B cell (primary cell): ENCODE results near the gene MNAT1. TPM values are rescaled to one million over a fixed set of nuclear protein-coding genes. Genes with fewer than 3 reads are reported as not detected.

Experiments
- ATAC-seq: fragments of 200-7000 bp; cut with Tn5 transposase; one replicate; pipeline ENCODE4 v1.10.0; 2021; ENCODE audit warnings: low read depth, mild to moderate bottlenecking, moderate number of reproducible peaks, moderate library complexity
- CTCF ChIA-PET: fragments of 350-600 bp; sonication (Branson Sonifier 250); formaldehyde crosslinking; loops from one replicate; lab custom pipeline; 2021; ENCODE audit warnings: antibody characterized with exemption, inconsistent platforms; lab: Charles Lee
- POLR2A ChIA-PET: fragments of 350-600 bp; sonication (Branson Sonifier 250); formaldehyde crosslinking; loops from one replicate; lab custom pipeline; 2021; ENCODE audit warnings: antibody characterized with exemption; lab: Charles Lee
- DNase-seq: peaks from one replicate; pipeline ENCODE4 v3.0.0; 2013
- H2AFZ ChIP-seq: 2 replicates; pipeline ENCODE4 v1.6.1; 2012; ENCODE audit warnings: mild to moderate bottlenecking, low read depth, low read length; ENCODE audit not compliant: insufficient read depth, poor library complexity, severe bottlenecking
- H3K27ac ChIP-seq, 2 donors: 1 replicate in 1 of 2; 2 replicates in 1 of 2; pipeline ENCODE4 v1.5.1; 2012 to 2013; ENCODE audit warnings: low read length in 2 of 2, mild to moderate bottlenecking in 2 of 2, moderate library complexity in 1 of 2
- H3K27me3 ChIP-seq, 4 experiments: fragments of 200-600 bp in 1 of 4; sonication (generic) in 1 of 4; replicated peaks in 1 of 4; 1 replicate in 2 of 4; 2 replicates in 2 of 4; pipeline versions ENCODE4 v1.6.1 to v1.7.0; 2013 to 2016; ENCODE audit warnings: low read length in 3 of 4, mild to moderate bottlenecking in 2 of 4, mixed read lengths in 1 of 4, moderate library complexity in 1 of 4; ENCODE audit not compliant: insufficient read depth in 4 of 4, control insufficient read depth in 3 of 4; ENCODE audit errors: control extremely low read depth in 1 of 4
- H3K36me3 ChIP-seq, 2 experiments: replicated peaks in 1 of 2; 1 replicate in 1 of 2; 2 replicates in 1 of 2; pipeline versions ENCODE4 v1.6.1 to v1.7.1; 2013; ENCODE audit warnings: low read length in 1 of 2; ENCODE audit not compliant: insufficient read depth in 2 of 2, control insufficient read depth in 1 of 2; ENCODE audit errors: control extremely low read depth in 1 of 2, extremely low read depth in 1 of 2
- H3K4me1 ChIP-seq, 2 donors: fragments of 200-600 bp in 1 of 2; sonication (generic) in 1 of 2; 1 replicate in 1 of 2; 2 replicates in 1 of 2; pipeline versions ENCODE4 v1.5.1 to v1.6.1; 2013 to 2017; ENCODE audit warnings: low read length in 2 of 2; ENCODE audit not compliant: control insufficient read depth in 2 of 2, insufficient read depth in 2 of 2
- H3K4me2 ChIP-seq: replicated peaks from 2 replicates; pipeline ENCODE3; 2012; ENCODE audit warnings: mild to moderate bottlenecking, low read depth, low read length; ENCODE audit not compliant: poor library complexity, severe bottlenecking
- H3K4me3 ChIP-seq, 5 experiments: fragments of 200-600 bp in 1 of 5; sonication (generic) in 1 of 5; 1 replicate in 3 of 5; 2 replicates in 2 of 5; pipeline versions ENCODE4 v1.5.1 to v1.7.0; 2011 to 2016; ENCODE audit warnings: low read length in 4 of 5, mild to moderate bottlenecking in 4 of 5, low read depth in 2 of 5, control low read depth in 1 of 5, moderate library complexity in 1 of 5; ENCODE audit not compliant: insufficient read depth in 1 of 5; ENCODE audit errors: control extremely low read depth in 1 of 5, extremely low read depth in 1 of 5
- H3K79me2 ChIP-seq: fragments of 200-600 bp; sonication (generic); one replicate; pipeline ENCODE4 v1.6.0; 2016; ENCODE audit warnings: low read length; ENCODE audit not compliant: control insufficient read depth, insufficient read depth
- H3K9ac ChIP-seq: fragments of 200-600 bp; sonication (generic); 2 replicates; pipeline ENCODE4 v1.6.1; 2017; ENCODE audit warnings: mild to moderate bottlenecking, low read length, moderate library complexity
- H3K9me3 ChIP-seq, 3 donors: one replicate each; pipeline versions ENCODE4 v1.6.1 to v1.7.1; 2013; ENCODE audit warnings: low read length in 2 of 3; ENCODE audit not compliant: control insufficient read depth in 2 of 3, insufficient read depth in 1 of 3; ENCODE audit errors: control extremely low read depth in 1 of 3
- H4K20me1 ChIP-seq: 2 replicates; pipeline ENCODE4 v1.6.0; 2012; ENCODE audit warnings: mild to moderate bottlenecking, low read length; ENCODE audit not compliant: insufficient read depth, control insufficient read depth, poor library complexity, severe bottlenecking
- H3K27ac Mint-ChIP-seq: one replicate; pipeline ENCODE4 v1.8.0; 2021; ENCODE audit warnings: mixed read lengths
- H3K27me3 Mint-ChIP-seq: one replicate; pipeline ENCODE4 v1.8.0; 2021; ENCODE audit warnings: mixed read lengths
- H3K4me1 Mint-ChIP-seq: one replicate; pipeline ENCODE4 v1.8.0; 2021; ENCODE audit warnings: mixed read lengths
- H3K4me3 Mint-ChIP-seq: one replicate; pipeline ENCODE4 v1.8.0; 2021; ENCODE audit warnings: mixed read lengths
- H3K9me3 Mint-ChIP-seq: one replicate; pipeline ENCODE4 v1.8.0; 2022; ENCODE audit warnings: mixed read lengths; ENCODE audit not compliant: insufficient read depth
- EZH2 ChIP-seq: IDR thresholded peaks from 2 replicates; pipeline ENCODE4 v1.6.1; 2012; ENCODE audit warnings: borderline replicate concordance, low read depth, mild to moderate bottlenecking, moderate library complexity, low read length; ENCODE audit not compliant: insufficient read depth, poor library complexity, severe bottlenecking
- WGBS: methylation state at CpG from one replicate; pipeline ENCODE4 v1.1.5; 2013; ENCODE audit warnings: missing lambda C conversion rate; ENCODE audit not compliant: insufficient coverage; 5-methylcytosine and 5-hydroxymethylcytosine counted together
- intact Hi-C: fragments of 100-400 bp; cut with micrococcal nuclease; formaldehyde crosslinking; loops from one replicate; pipeline ENCODE4 v1.10.0; 2022
- polyA plus RNA-seq: library from polyadenylated mRNA; depleted of rRNA; stranded (reverse); fragments of >200 nt; gene quantifications from 2 replicates; pipeline ENCODE4 v1.2.3, GENCODE V29; 2012
- total RNA-seq, 2 donors: library from RNA; stranded (reverse); fragments of 120-200 nt in 1 of 2; gene quantifications; 1 replicate in 1 of 2; 2 replicates in 1 of 2; pipeline versions ENCODE4 v1.2.3 to v1.2.4, GENCODE V29; 2013 to 2022
- TF ChIP-seq, protein P1 (sequence below): fragments of 200-600 bp; IDR thresholded peaks from one replicate; pipeline ENCODE4 v1.8.0; 2022; ENCODE audit warnings: antibody characterized with exemption, mild to moderate bottlenecking

MNAT1 gene
- total and polyA plus RNA-seq, 2 donors (not counting 1 experiment from before 2014, with no cell fraction given) = 15.2 to 28.2 TPM

DNA sequence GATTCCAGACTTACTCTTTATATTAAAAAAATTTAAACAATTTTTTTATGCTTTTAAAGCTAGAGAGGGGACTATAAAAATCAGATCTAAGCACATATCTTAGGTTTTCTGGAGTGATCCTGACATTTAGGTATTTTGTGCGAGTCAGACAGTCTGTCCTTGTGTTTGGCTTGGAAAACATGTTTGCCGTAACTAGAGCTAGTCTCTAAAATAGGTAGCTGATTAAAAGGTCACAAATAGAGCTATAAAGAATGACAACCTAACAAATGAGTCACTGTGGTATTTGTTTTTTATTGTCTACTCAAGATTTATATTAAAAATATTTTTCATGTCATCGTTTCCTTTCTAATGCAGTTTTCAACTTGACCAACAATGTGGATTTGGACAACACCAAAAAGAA lies 73.4 kb downstream of the MNAT1 start:
- H3K27me3 ChIP-seq = no peaks in the 10 kb centered on the region
- H3K27me3 Mint-ChIP-seq = no peaks in the 10 kb centered on the region
- ChIA-PET CTCF (no interaction called here), POLR2A (no interaction called here)
- no peaks in the 10 kb centered on the region for H3K4me1 Mint-ChIP-seq
- no peaks in the 10 kb centered on the region for H3K79me2 ChIP-seq
- no peak overlapping the region for H3K4me3 ChIP-seq
- H3K27ac Mint-ChIP-seq = no peak overlapping the region
- no peaks in the 10 kb centered on the region for H3K9me3 Mint-ChIP-seq
- H4K20me1 ChIP-seq = no peaks in the 10 kb centered on the region
- intact Hi-C loops = no loop called here
- peaks cover 0 to 6% of the 10 kb centered on the region in 2 experiments for H3K36me3 ChIP-seq
- H3K4me2 ChIP-seq = no peak overlapping the region
- no peak overlapping the region for H3K27ac ChIP-seq
- DNase-seq = no peak
- no peak overlapping the region for H2AFZ ChIP-seq
- no peak for ATAC-seq
- H3K9me3 ChIP-seq = peaks cover 0 to 2% (median 0%) of the 10 kb centered on the region in 3 donors
- no peak for TF ChIP-seq EZH2
- TF ChIP-seq, protein P1, sequence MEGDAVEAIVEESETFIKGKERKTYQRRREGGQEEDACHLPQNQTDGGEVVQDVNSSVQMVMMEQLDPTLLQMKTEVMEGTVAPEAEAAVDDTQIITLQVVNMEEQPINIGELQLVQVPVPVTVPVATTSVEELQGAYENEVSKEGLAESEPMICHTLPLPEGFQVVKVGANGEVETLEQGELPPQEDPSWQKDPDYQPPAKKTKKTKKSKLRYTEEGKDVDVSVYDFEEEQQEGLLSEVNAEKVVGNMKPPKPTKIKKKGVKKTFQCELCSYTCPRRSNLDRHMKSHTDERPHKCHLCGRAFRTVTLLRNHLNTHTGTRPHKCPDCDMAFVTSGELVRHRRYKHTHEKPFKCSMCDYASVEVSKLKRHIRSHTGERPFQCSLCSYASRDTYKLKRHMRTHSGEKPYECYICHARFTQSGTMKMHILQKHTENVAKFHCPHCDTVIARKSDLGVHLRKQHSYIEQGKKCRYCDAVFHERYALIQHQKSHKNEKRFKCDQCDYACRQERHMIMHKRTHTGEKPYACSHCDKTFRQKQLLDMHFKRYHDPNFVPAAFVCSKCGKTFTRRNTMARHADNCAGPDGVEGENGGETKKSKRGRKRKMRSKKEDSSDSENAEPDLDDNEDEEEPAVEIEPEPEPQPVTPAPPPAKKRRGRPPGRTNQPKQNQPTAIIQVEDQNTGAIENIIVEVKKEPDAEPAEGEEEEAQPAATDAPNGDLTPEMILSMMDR = no peak
- no peaks in the 10 kb centered on the region for H3K4me1 ChIP-seq
- 100% methylated on average over 1 of the region's 3 CpGs for WGBS
- H3K9ac ChIP-seq = no peak overlapping the region
- no peak overlapping the region for H3K4me3 Mint-ChIP-seq

- no peaks in the 10 kb centered on the region for H3K27me3 ChIP-seq
- ATAC-seq = no peak
- 90% methylated on average over 7 of the region's 7 CpGs for WGBS
- no peak overlapping the region for H3K4me2 ChIP-seq
- Mint-ChIP-seq H3K4me3 (no peak overlapping the region), H3K9me3 (no peaks in the 10 kb centered on the region), H3K27ac (no peak overlapping the region), H3K27me3 (no peaks in the 10 kb centered on the region), H3K4me1 (peaks cover 10% of the 10 kb centered on the region)
- no peak overlapping the region for H3K4me3 ChIP-seq
- POLR2A ChIA-PET = no interaction called here
- no peaks in the 10 kb centered on the region for H3K79me2 ChIP-seq
- peaks cover 0 to 10% of the 10 kb centered on the region in 2 experiments for H3K36me3 ChIP-seq
- H4K20me1 ChIP-seq = no peaks in the 10 kb centered on the region
- H3K9me3 ChIP-seq = peaks cover 0 to 9% (median 0%) of the 10 kb centered on the region in 3 donors
- H3K9ac ChIP-seq = no peak overlapping the region
- TF ChIP-seq, protein P1 = no peak
- no peak for TF ChIP-seq EZH2
- H3K4me1 ChIP-seq = peaks cover 6% of the 10 kb centered on the region in 2 donors
- DNase-seq = peak; percentile 6
- CTCF ChIA-PET = no interaction called here
- intact Hi-C loops = no loop called here
- H2AFZ ChIP-seq = no peak overlapping the region
- H3K27ac ChIP-seq = no peak overlapping the region
Observed at GRCh38 chr14:60812987-60813386, 78.4 kb downstream of the MNAT1 start.
